K562 (cell line): ENCODE measurements around the gene LONRF3. TPM values are rescaled to one million over a fixed set of nuclear protein-coding genes. Genes with fewer than 3 reads are reported as not detected.

ENCODE experiments used
- CBFA2T2 ChIP-seq: fragments of 450-650 bp; conservative IDR thresholded peaks from 2 replicates; pipeline ENCODE4 v1.6.1; 2017; ENCODE audit warnings: mild to moderate bottlenecking
- KDM5B ChIP-seq: fragments of 200-600 bp; sonication (generic); IDR thresholded peaks from 2 replicates; pipeline ENCODE4 v1.6.1; 2012; ENCODE audit warnings: low read depth, mild to moderate bottlenecking, moderate library complexity, low read length, control low read depth, inconsistent platforms; ENCODE audit not compliant: insufficient replicate concordance
- NONO ChIP-seq, 2 experiments: fragments of 200-400 bp in 1 of 2; fragments of 450-650 bp in 1 of 2; formaldehyde crosslinking in 1 of 2; IDR thresholded peaks; 2 replicates each; pipeline ENCODE4 v1.6.1; 2017; ENCODE audit warnings: low read depth in 2 of 2, mild to moderate bottlenecking in 2 of 2, moderate library complexity in 2 of 2, low read length in 1 of 2
- PPARD ChIP-seq: fragments of 250-450 bp; sonication (Bioruptor Pico); IDR thresholded peaks from 2 replicates; pipeline ENCODE4 v1.8.0; 2022; ENCODE audit warnings: inconsistent platforms, mild to moderate bottlenecking, moderate library complexity
- SUPT5H ChIP-seq: fragments of 450-650 bp; IDR thresholded peaks from 2 replicates; pipeline ENCODE4 v1.6.1; 2016
- YY1 ChIP-seq, 3 experiments: IDR thresholded peaks; 2 replicates each; pipeline ENCODE4 v1.6.1; 2011; ENCODE audit warnings: low read length in 2 of 3, mild to moderate bottlenecking in 2 of 3, moderate library complexity in 2 of 3, borderline replicate concordance in 1 of 3, control low read depth in 1 of 3, low read depth in 1 of 3; ENCODE audit not compliant: insufficient read depth in 3 of 3, insufficient replicate concordance in 2 of 3, control insufficient read depth in 1 of 3, insufficient read length in 1 of 3; ENCODE audit errors: extremely low read depth in 1 of 3
- ZBTB40 ChIP-seq, 2 experiments: fragments of 450-650 bp in 1 of 2; sonication (generic) in 1 of 2; formaldehyde crosslinking in 1 of 2; IDR thresholded peaks; 2 replicates each; pipeline versions ENCODE4 v1.7.1 to v1.9.0; 2016 to 2022; ENCODE audit warnings: inconsistent platforms in 1 of 2, mild to moderate bottlenecking in 1 of 2, missing genetic modification reagents in 1 of 2
- polyA plus RNA-seq, 8 experiments: library from polyadenylated mRNA; depleted of rRNA in 4 of 8; stranded (reverse) in 5 of 8; unstranded in 3 of 8; fragments of >200 nt; fragmentation: Nextera tagmentation in 2 of 8; fragmentation: Illumina TruSeq in 1 of 8; extraction: Ambion mirVana in 2 of 8; extraction: Trizol in 1 of 8; gene quantifications; 2 replicates each; pipeline versions ENCODE4 v1.2.1 to v1.2.3, GENCODE V29; 2011 to 2014; ENCODE audit warnings: inconsistent platforms in 1 of 8, missing spikeins in 1 of 8
- total RNA-seq, 7 experiments: library from RNA; depleted of rRNA in 6 of 7; stranded (reverse); fragments of >200 nt in 6 of 7; fragmentation: Illumina TruSeq in 2 of 7; extraction: Trizol in 2 of 7; gene quantifications; 2 replicates each; pipeline versions ENCODE4 v1.2.1 to v1.2.3, GENCODE V29; 2011 to 2021; ENCODE audit warnings: low replicate concordance in 1 of 7

LONRF3 gene
- total and polyA plus RNA-seq, 9 of the 15 experiments (the other 6 are each of a cell fraction or from before 2014, with no cell fraction given), result 1.3 to 22.0 (median 8.7) TPM

- TF ChIP-seq ZBTB40 (IDR thresholded peaks at IDR 0.05) (0 out of 2 replicates have a peak, but pooled peaks have one; percentile 10), ZBTB40 (CRISPR knock-in tag; IDR thresholded peaks at IDR 0.05) (no peak), KDM5B (peak; percentile 72), YY1 (IDR thresholded peaks at IDR 0.05; ENCODE audit: borderline replicate concordance in 1 of 3, control insufficient read depth in 1 of 3, extremely low read depth in 1 of 3, insufficient read depth in 3 of 3, insufficient read length in 1 of 3, insufficient replicate concordance in 2 of 3, low read depth in 1 of 3, low read length in 2 of 3) (peak in 2 of 3 experiments; percentile 21 to 28), PPARD (CRISPR knock-in tag) (no peak), CBFA2T2 (0 out of 2 replicates have a peak, but pooled peaks have one; percentile 30), SUPT5H (peak; percentile 30; the same call in 1 of the 2 replicates), NONO (IDR thresholded peaks at IDR 0.05; ENCODE audit: low read depth in 2 of 2, low read length in 1 of 2) (no peak)
Measured at GRCh38 chrX:118974088-118974907, at the start of gene LONRF3 (continued).
